ENCODE measurements around the gene ITPK1. TPM values are rescaled to one million over a fixed set of nuclear protein-coding genes. Genes with fewer than 3 reads are reported as not detected.

The ITPK1 gene
- total and polyA plus RNA-seq, 2 donors (not counting 3 experiments of a cell fraction or from before 2014, with no cell fraction given) = 39.6 to 51.8 TPM

- no peaks in the 10 kb centered on the region for H3K79me2 ChIP-seq (ENCODE audit: control insufficient read depth, insufficient read depth, low read length)
- H2AFZ ChIP-seq (ENCODE audit: low read depth, low read length) = no peak overlapping the region
- dilution Hi-C loops (cut with MboI; ENCODE audit: extremely low pct_ligation_motif_present, low sequenced_read_pairs) = no loop called here
- ChIA-PET CTCF (no interaction called here), POLR2A (no interaction called here)
- no peaks in the 10 kb centered on the region for H3K9me3 ChIP-seq (replicated peaks; ENCODE audit: control insufficient read depth, insufficient read depth, low read length)
- DNase-seq (ENCODE audit: low read depth, low spot score) (no peak), FAIRE-seq (no peak)
- H3K4me3 ChIP-seq (replicated peaks in 1 of 3; ENCODE audit: insufficient read depth in 1 of 3, low read depth in 1 of 3, low read length in 3 of 3) = no peak overlapping the region
- TF ChIP-seq CTCF (IDR thresholded peaks at IDR 0.05; ENCODE audit: extremely low read depth in 1 of 2, insufficient read depth in 1 of 2, low read depth in 1 of 2, low read length in 2 of 2) (no peak), MYC (IDR thresholded peaks at IDR 0.05; ENCODE audit: low read depth, low read length) (no peak), POLR2AphosphoS5 (IDR thresholded peaks at IDR 0.05; ENCODE audit: insufficient read depth, low read depth, low read length) (no peak), EZH2 (IDR thresholded peaks at IDR 0.05; ENCODE audit: borderline replicate concordance, low read depth, low read length, severe bottlenecking) (no peak), GATA2 (IDR thresholded peaks at IDR 0.05; ENCODE audit: insufficient read depth, insufficient read length, low read depth, low read length) (no peak), FOS (IDR thresholded peaks at IDR 0.05; ENCODE audit: borderline replicate concordance, insufficient read depth, low read length) (no peak), POLR2A (IDR thresholded peaks at IDR 0.05; ENCODE audit: low read depth, low read length) (no peak), JUN (IDR thresholded peaks at IDR 0.05; ENCODE audit: borderline replicate concordance, insufficient read depth, insufficient read length, low read depth) (no peak)
- TF ChIP-seq, protein P1, sequence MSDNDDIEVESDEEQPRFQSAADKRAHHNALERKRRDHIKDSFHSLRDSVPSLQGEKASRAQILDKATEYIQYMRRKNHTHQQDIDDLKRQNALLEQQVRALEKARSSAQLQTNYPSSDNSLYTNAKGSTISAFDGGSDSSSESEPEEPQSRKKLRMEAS (IDR thresholded peaks at IDR 0.05; ENCODE audit: insufficient read depth, insufficient read length) = no peak
- no peaks in the 10 kb centered on the region for H3K4me1 ChIP-seq (ENCODE audit: control insufficient read depth, extremely low read depth, insufficient read depth, low read length)
- no peak overlapping the region for H3K4me2 ChIP-seq (ENCODE audit: insufficient read depth, low read length)
- intact Hi-C loops (cut with micrococcal nuclease) = no loop called here
- no peaks in the 10 kb centered on the region for H4K20me1 ChIP-seq (replicated peaks; ENCODE audit: control insufficient read depth, extremely low read depth, insufficient read depth, low read length)
- no peak overlapping the region for H3K9ac ChIP-seq (replicated peaks; ENCODE audit: extremely low read depth, insufficient read depth, low read length)
- no peaks in the 10 kb centered on the region for H3K36me3 ChIP-seq (ENCODE audit: control insufficient read depth in 2 of 2, extremely low read depth in 1 of 2, insufficient read depth in 2 of 2, low read length in 2 of 2)
- H3K9me1 ChIP-seq (replicated peaks; ENCODE audit: control insufficient read depth, extremely low read depth, insufficient read depth, low read length) = no peaks in the 10 kb centered on the region
- BruUV-seq (replicated peaks) = no TSS peak
- H3K27ac ChIP-seq (ENCODE audit: insufficient read depth, low read depth, low read length) = no peak overlapping the region
- no peaks in the 10 kb centered on the region for H3K27me3 ChIP-seq (ENCODE audit: control insufficient read depth in 2 of 2, insufficient read depth in 2 of 2, low read length in 2 of 2)
These were observed 199.5 kb downstream of the ITPK1 start for GRCh38 chr14:92916201-92916600.
